ENCODE results near the gene KCNIP1.

DNA sequence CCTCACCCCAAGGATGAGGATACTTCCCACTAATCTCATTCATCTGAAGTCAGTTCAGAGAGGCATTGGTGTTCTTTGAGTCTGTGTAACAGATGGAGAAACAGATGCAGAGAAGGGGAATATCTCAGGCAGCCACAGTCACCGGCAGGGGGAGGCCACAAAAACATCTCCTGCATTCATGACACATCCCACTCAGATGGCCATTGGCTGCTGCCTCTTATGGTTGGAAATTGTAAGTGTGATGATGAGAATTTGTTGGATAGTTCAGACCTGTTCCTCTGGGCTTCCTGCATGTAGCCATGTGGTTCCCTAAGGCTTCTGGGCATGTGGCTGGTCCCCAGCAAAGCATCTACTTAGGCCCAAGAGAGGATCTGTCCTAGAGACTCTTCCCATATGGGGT, 233.8 kb downstream of the KCNIP1 start:
- TF ChIP-seq, protein P1, sequence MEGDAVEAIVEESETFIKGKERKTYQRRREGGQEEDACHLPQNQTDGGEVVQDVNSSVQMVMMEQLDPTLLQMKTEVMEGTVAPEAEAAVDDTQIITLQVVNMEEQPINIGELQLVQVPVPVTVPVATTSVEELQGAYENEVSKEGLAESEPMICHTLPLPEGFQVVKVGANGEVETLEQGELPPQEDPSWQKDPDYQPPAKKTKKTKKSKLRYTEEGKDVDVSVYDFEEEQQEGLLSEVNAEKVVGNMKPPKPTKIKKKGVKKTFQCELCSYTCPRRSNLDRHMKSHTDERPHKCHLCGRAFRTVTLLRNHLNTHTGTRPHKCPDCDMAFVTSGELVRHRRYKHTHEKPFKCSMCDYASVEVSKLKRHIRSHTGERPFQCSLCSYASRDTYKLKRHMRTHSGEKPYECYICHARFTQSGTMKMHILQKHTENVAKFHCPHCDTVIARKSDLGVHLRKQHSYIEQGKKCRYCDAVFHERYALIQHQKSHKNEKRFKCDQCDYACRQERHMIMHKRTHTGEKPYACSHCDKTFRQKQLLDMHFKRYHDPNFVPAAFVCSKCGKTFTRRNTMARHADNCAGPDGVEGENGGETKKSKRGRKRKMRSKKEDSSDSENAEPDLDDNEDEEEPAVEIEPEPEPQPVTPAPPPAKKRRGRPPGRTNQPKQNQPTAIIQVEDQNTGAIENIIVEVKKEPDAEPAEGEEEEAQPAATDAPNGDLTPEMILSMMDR (IDR thresholded peaks at IDR 0.05): no peak
- no peak for TF ChIP-seq POLR2A (IDR thresholded peaks at IDR 0.05)

All from body of pancreas (tissue), 4 donors.